Measurements from ENCODE around the gene NDUFS8. TPM values are rescaled to one million over a fixed set of nuclear protein-coding genes. Genes with fewer than 3 reads are reported as not detected.
"Not testable (repeated sequence)": the region's sequence is repeated elsewhere in the genome, so short reads cannot be mapped to it uniquely, and the experiment has no call there.

NDUFS8 gene
- 100 to 1,000 TPM; 136 to 206 (median 159) TPM for total RNA-seq

- peak within 1 kb of the TSS; percentile 65 for H3K4me3 ChIP-seq (ENCODE audit: low read depth, poor library complexity, severe bottlenecking)
- 1% methylated on average over 35 to 46 of the region's 56 CpGs for WGBS, 2 donors
- intact Hi-C loops (cut with DNase I; ENCODE audit: low total_unique reads), result no loop called here
- no peak for TF ChIP-seq CTCF (IDR thresholded peaks at IDR 0.05)
- TF ChIP-seq POLR2A (IDR thresholded peaks at IDR 0.05), result no peak
- DNase-seq (ENCODE audit: low spot score in 2 of 2), result peak; percentile 98 to 99
These were observed at the start of gene NDUFS8 for GRCh38 chr11:68030318-68031143. Gene NDUFS8 (plus strand): TSS chr11:68030681. CDS start chr11:68032152, 1,471 bp downstream.

GRCh38 chr11:67981226-67981625, 49.3 kb upstream of the NDUFS8 start:
- H3K4me3 ChIP-seq (ENCODE audit: low read depth, poor library complexity, severe bottlenecking); DNase-seq (ENCODE audit: low spot score in 2 of 2); intact Hi-C loops (cut with DNase I; ENCODE audit: low total_unique reads): not testable (repeated sequence)
- WGBS, 2 donors, result 80 to 94% methylated on average over 10 of the region's 10 CpGs

GRCh38 chr11:67982255-67982857, 48.1 kb upstream of the NDUFS8 start:
- intact Hi-C loops (cut with DNase I; ENCODE audit: low total_unique reads); DNase-seq (ENCODE audit: low spot score in 2 of 2); H3K4me3 ChIP-seq (ENCODE audit: low read depth, poor library complexity, severe bottlenecking): not testable (repeated sequence)
- WGBS, 2 donors, result 77 to 82% methylated on average over 17 of the region's 17 CpGs

GRCh38 chr11:67983951-67984350, 46.5 kb upstream of the NDUFS8 start:
- 82% methylated on average over 25 to 26 of the region's 29 CpGs for WGBS, 2 donors
- intact Hi-C loops (cut with DNase I; ENCODE audit: low total_unique reads), result no loop called here
- no peak for DNase-seq (ENCODE audit: low spot score in 2 of 2)
- TF ChIP-seq CTCF (IDR thresholded peaks at IDR 0.05), result no peak
- TF ChIP-seq POLR2A (IDR thresholded peaks at IDR 0.05), result no peak
- H3K4me3 ChIP-seq (ENCODE audit: low read depth, poor library complexity, severe bottlenecking), result no peak overlapping the region

- WGBS, 2 donors, result 80 to 86% methylated on average over 6 of the region's 6 CpGs
- H3K4me3 ChIP-seq (ENCODE audit: low read depth, poor library complexity, severe bottlenecking); DNase-seq (ENCODE audit: low spot score in 2 of 2); intact Hi-C loops (cut with DNase I; ENCODE audit: low total_unique reads): not testable (repeated sequence)
These were observed 45.2 kb upstream of the NDUFS8 start for GRCh38 chr11:67985302-67985701.

GRCh38 chr11:67990546-67991346, 39.7 kb upstream of the NDUFS8 start:
- intact Hi-C loops (cut with DNase I; ENCODE audit: low total_unique reads); H3K4me3 ChIP-seq (ENCODE audit: low read depth, poor library complexity, severe bottlenecking): not testable (repeated sequence)
- DNase-seq (ENCODE audit: low spot score in 2 of 2), result peak in 1 of 2 donors; percentile 76
- 9 to 28% methylated on average over 33 to 34 of the region's 58 CpGs for WGBS, 2 donors

- intact Hi-C loops (cut with DNase I; ENCODE audit: low total_unique reads); H3K4me3 ChIP-seq (ENCODE audit: low read depth, poor library complexity, severe bottlenecking): not testable (repeated sequence)
- WGBS, 2 donors, result 20 to 38% methylated on average over 21 to 48 of the region's 70 CpGs
- peak in 1 of 2 donors; percentile 89 for DNase-seq (ENCODE audit: low spot score in 2 of 2)
These were observed 38.9 kb upstream of the NDUFS8 start for GRCh38 chr11:67991347-67992121.
